Globus pallidus (tissue), 1 donor: ENCODE data around the gene IL17RB.

ENCODE experiments used
- DNase-seq: peaks from one replicate; pipeline ENCODE4 v3.0.0-alpha.2; 2015; ENCODE audit warnings: low spot score

The IL17RB gene

GRCh38 chr3:53846134-53846850, at the start of gene IL17RB, which contains the start of gene CHDH:
IL17RB (plus strand) TSS chr3:53846568; CDS start chr3:53846589, 21 bp downstream.
CHDH (minus strand) TSS chr3:53846419; CDS start chr3:53824008, 22,411 bp downstream.
- DNase-seq: peak; percentile 78

GRCh38 chr3:53798144-53798543, 48.2 kb upstream of the IL17RB start:
- DNase-seq: no peak

- no peak for DNase-seq
These were observed 47.0 kb upstream of the IL17RB start for GRCh38 chr3:53799338-53799865.

- DNase-seq: no peak
These were observed 46.1 kb upstream of the IL17RB start for GRCh38 chr3:53800041-53800906.

- no peak for DNase-seq
These were observed 45.0 kb upstream of the IL17RB start for GRCh38 chr3:53801319-53801718.

GRCh38 chr3:53802256-53802880, 44.0 kb upstream of the IL17RB start:
- no peak for DNase-seq

GRCh38 chr3:53803124-53803815, 43.1 kb upstream of the IL17RB start:
- DNase-seq: no peak

GRCh38 chr3:53803816-53804695, 42.3 kb upstream of the IL17RB start:
- no peak for DNase-seq

GRCh38 chr3:53804697-53805462, 41.5 kb upstream of the IL17RB start:
- no peak for DNase-seq

GRCh38 chr3:53805463-53806159, 40.8 kb upstream of the IL17RB start:
- DNase-seq: no peak

GRCh38 chr3:53806182-53807116, 39.9 kb upstream of the IL17RB start:
- DNase-seq: no peak

GRCh38 chr3:53807117-53807810, 39.1 kb upstream of the IL17RB start:
- DNase-seq: no peak

- no peak for DNase-seq
These were observed 37.9 kb upstream of the IL17RB start for GRCh38 chr3:53808496-53808895.

GRCh38 chr3:53809267-53809666, 37.1 kb upstream of the IL17RB start:
- no peak for DNase-seq

GRCh38 chr3:53809764-53810400, 36.5 kb upstream of the IL17RB start:
- DNase-seq: no peak

- no peak for DNase-seq
These were observed 35.0 kb upstream of the IL17RB start for GRCh38 chr3:53811143-53811927.
